GM19238 (cell line): Measurements from ENCODE around the gene BUB1B.

Source experiments
- DNase-seq: peaks from one replicate; pipeline ENCODE4 v3.0.0; 2011; ENCODE audit warnings: low spot score; ENCODE audit not compliant: insufficient read length

BUB1B gene

GRCh38 chr15:40253167-40253790, 92.4 kb downstream of the BUB1B start:
- no peak for DNase-seq

DNA sequence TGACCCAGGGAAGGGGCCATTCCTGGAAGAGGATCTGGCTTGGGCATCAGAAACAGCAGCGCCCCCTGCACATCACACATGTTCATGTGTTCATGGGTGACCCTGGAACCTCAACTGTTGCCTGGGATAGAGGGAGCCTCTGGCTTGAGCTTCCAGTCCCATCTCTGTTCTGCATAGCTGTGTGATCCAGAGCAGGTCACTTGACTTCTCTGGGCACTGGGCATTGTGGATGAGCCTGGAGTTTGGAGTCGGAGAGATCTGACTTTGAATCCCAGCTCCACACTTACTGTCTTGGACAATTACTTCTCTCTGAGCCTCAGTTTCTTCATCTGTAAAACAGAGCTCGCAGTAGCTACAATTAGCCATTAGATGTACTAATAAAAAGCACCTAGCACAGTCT, 93.6 kb downstream of the BUB1B start:
- no peak for DNase-seq

DNA sequence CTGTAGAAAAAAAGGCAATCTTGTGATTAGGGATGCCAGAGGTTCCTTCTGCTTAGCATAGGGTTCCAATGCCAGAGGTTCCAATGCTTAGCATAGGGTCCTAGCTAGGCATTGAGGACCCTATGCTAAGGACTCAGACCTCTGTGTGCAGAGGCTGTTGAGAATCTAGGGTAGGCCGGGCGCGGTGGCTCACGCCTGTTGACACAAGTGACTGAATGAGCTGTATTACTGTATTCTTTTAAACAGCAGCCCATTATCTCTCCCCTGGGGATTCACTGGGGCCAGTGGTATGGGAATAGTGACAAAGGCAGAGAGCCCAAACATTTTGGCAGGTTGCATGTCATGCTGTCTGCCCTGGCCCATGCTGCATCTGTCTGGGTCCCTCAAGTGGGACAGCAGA, 94.2 kb downstream of the BUB1B start:
- DNase-seq = no peak

GRCh38 chr15:40256638-40257235, 95.9 kb downstream of the BUB1B start:
- no peak for DNase-seq

GRCh38 chr15:40257656-40258450, 97.0 kb downstream of the BUB1B start:
- no peak for DNase-seq

DNA sequence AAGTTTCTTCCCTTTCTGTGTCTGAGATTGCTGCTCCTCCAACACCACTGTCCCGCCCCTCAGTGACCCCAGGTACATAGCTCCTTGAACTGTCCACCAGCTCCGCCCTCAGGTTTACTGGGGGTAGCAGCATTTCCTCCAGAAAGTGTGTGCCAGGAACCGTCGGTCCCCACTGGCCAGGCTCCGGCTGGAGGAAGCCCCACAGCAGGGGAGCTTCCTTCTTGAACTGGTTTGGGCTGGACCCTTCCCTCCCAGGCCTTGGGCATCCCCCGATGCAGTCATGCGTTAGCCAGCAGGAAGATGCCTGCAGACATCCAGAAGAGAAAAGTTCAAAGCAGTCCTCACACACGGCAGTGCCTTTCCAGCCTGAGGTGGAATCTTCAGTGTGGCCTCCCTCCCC, 97.7 kb downstream of the BUB1B start:
- no peak for DNase-seq

- no peak for DNase-seq
These were observed 98.2 kb downstream of the BUB1B start for GRCh38 chr15:40259021-40259420.

DNA sequence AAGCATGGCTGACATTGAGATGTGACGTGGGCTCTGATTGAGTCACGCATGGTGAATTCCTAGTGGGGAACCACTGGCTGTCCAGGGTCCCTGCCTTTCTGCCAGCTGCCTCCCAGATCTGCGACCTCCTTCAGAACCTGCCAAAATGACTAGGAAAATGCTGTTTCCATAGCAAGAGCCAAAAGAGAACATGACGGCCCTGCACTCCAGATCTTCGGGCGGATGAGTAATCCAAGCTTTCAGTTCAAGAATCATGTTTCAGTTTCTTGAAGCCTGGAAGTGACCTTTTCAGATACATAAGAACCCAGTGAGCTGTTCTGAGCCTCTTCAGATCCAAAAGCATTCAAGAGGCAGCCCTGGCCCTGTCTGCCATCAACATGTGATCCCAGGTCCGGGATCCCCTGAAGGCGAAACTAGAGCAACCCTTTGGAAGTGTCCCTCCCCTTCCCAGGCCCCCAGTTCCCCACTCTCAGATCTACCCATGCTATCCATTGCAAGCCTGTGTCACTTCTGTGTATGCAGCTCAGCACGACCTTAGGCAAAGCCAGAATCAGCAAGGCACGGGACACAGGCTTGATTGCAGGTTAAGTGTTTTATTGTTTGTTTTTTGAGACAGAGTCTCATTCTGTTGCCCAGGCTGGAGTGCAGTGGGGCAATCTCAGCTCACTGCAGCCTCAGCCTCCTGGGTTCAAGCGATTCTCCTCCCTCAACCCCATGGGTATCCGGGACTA, 102.3 kb downstream of the BUB1B start:
- no peak for DNase-seq

- DNase-seq = no peak
These were observed 103.7 kb downstream of the BUB1B start for GRCh38 chr15:40264321-40265153.

GRCh38 chr15:40265355-40265754, 104.5 kb downstream of the BUB1B start:
- no peak for DNase-seq

DNA sequence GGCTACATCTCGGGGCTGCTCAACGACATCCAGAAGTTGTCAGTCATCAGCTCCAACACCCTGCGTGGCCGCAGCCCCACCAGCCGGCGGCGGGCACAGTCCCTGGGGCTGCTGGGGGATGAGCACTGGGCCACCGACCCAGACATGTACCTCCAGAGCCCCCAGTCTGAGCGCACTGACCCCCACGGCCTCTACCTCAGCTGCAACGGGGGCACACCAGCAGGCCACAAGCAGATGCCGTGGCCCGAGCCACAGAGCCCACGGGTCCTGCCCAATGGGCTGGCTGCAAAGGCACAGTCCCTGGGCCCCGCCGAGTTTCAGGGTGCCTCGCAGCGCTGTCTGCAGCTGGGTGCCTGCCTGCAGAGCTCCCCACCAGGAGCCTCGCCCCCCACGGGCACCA, 105.0 kb downstream of the BUB1B start:
- no peak for DNase-seq

GRCh38 chr15:40266828-40267304, 106.0 kb downstream of the BUB1B start:
- no peak for DNase-seq

- no peak for DNase-seq
These were observed 106.8 kb downstream of the BUB1B start for GRCh38 chr15:40267670-40268069.

DNA sequence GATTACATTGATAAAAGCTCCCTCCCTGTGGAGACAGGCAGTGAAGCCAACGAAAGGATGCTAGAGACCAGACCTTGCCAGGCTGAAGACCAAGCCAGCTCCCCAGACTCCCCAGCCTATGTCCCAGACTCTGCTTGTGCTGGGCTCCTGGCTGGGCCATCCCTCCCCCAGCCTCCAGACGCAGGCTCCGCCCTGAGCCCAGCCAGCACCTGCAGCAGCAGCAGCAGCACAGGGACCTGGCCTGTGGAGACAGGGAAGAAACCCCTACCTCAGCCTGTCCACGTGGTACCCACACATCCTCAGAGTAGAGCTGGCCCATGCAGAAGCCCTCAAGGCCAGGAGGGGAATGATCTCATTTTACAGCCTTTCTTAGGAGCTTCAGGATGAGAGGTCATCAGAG, 108.7 kb downstream of the BUB1B start:
- no peak for DNase-seq

GRCh38 chr15:40270246-40270995, 109.6 kb downstream of the BUB1B start:
- DNase-seq = no peak
